ENCODE data around the gene MRGPRG. TPM values are rescaled to one million over a fixed set of nuclear protein-coding genes. Genes with fewer than 3 reads are reported as not detected.

The MRGPRG gene
- total and polyA plus RNA-seq, 2 experiments from 2014 or later = not detected

- 92% methylated on average over 4 of the region's 4 CpGs for WGBS (ENCODE audit: low lambda C conversion rate, missing lambda C conversion rate)
- no peak for DNase-seq (ENCODE audit: low spot score)
- no peak for TF ChIP-seq EZH2phosphoT487 (IDR thresholded peaks at IDR 0.05; ENCODE audit: low read depth, severe bottlenecking, unreplicated experiment)
- TF ChIP-seq EZH2 (IDR thresholded peaks at IDR 0.05; ENCODE audit: borderline replicate concordance) = no peak
- TF ChIP-seq, protein P1, sequence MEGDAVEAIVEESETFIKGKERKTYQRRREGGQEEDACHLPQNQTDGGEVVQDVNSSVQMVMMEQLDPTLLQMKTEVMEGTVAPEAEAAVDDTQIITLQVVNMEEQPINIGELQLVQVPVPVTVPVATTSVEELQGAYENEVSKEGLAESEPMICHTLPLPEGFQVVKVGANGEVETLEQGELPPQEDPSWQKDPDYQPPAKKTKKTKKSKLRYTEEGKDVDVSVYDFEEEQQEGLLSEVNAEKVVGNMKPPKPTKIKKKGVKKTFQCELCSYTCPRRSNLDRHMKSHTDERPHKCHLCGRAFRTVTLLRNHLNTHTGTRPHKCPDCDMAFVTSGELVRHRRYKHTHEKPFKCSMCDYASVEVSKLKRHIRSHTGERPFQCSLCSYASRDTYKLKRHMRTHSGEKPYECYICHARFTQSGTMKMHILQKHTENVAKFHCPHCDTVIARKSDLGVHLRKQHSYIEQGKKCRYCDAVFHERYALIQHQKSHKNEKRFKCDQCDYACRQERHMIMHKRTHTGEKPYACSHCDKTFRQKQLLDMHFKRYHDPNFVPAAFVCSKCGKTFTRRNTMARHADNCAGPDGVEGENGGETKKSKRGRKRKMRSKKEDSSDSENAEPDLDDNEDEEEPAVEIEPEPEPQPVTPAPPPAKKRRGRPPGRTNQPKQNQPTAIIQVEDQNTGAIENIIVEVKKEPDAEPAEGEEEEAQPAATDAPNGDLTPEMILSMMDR (IDR thresholded peaks at IDR 0.05; ENCODE audit: poor library complexity) = no peak
- Histone ChIP-seq H3K27ac (no peak overlapping the region), H3K4me2 (no peak overlapping the region), H3K27me3 (peaks cover 1% of the 10 kb centered on the region), H3K4me3 (no peak overlapping the region), H3K9me2 (replicated peaks; ENCODE audit: insufficient read depth) (no peaks in the 10 kb centered on the region), H2AFZ (no peak overlapping the region), H3K9me3 (ENCODE audit: low read depth) (no peaks in the 10 kb centered on the region), H3K36me3 (replicated peaks; ENCODE audit: insufficient read depth, low read depth) (no peaks in the 10 kb centered on the region), H3K4me1 (ENCODE audit: insufficient read depth) (no peaks in the 10 kb centered on the region), H4K20me1 (ENCODE audit: insufficient read depth, poor library complexity, severe bottlenecking) (no peaks in the 10 kb centered on the region), H3K79me2 (no peaks in the 10 kb centered on the region)
Observed at GRCh38 chr11:3214420-3214699, 4.3 kb downstream of the MRGPRG start.

- no peak overlapping the region for H3K4me2 ChIP-seq
- peaks cover 6% of the 10 kb centered on the region for H3K27me3 ChIP-seq
- H3K9me3 ChIP-seq (ENCODE audit: low read depth) = no peaks in the 10 kb centered on the region
- no peaks in the 10 kb centered on the region for H3K79me2 ChIP-seq
- H3K9me2 ChIP-seq (replicated peaks; ENCODE audit: insufficient read depth) = no peaks in the 10 kb centered on the region
- no peak overlapping the region for H3K4me3 ChIP-seq
- H2AFZ ChIP-seq = no peak overlapping the region
- H3K4me1 ChIP-seq (ENCODE audit: insufficient read depth) = no peaks in the 10 kb centered on the region
- TF ChIP-seq EZH2 (IDR thresholded peaks at IDR 0.05; ENCODE audit: borderline replicate concordance) (no peak), EZH2phosphoT487 (IDR thresholded peaks at IDR 0.05; ENCODE audit: low read depth, severe bottlenecking, unreplicated experiment) (no peak)
- TF ChIP-seq, protein P1 (IDR thresholded peaks at IDR 0.05; ENCODE audit: poor library complexity) = no peak
- WGBS (ENCODE audit: low lambda C conversion rate, missing lambda C conversion rate) = 80% methylated on average over 23 of the region's 24 CpGs
- no peaks in the 10 kb centered on the region for H3K36me3 ChIP-seq (replicated peaks; ENCODE audit: insufficient read depth, low read depth)
- H4K20me1 ChIP-seq (ENCODE audit: insufficient read depth, poor library complexity, severe bottlenecking) = no peaks in the 10 kb centered on the region
- H3K27ac ChIP-seq = no peak overlapping the region
- no peak for DNase-seq (ENCODE audit: low spot score)
Observed at GRCh38 chr11:3213659-3214419, 4.8 kb downstream of the MRGPRG start.

GRCh38 chr11:3208272-3208671 lies 10.3 kb downstream of the MRGPRG start:
- Histone ChIP-seq H3K9me3 (ENCODE audit: low read depth) (no peaks in the 10 kb centered on the region), H3K27me3 (peaks cover 30% of the 10 kb centered on the region), H3K36me3 (replicated peaks; ENCODE audit: insufficient read depth, low read depth) (no peaks in the 10 kb centered on the region), H3K79me2 (no peaks in the 10 kb centered on the region), H3K9me2 (replicated peaks; ENCODE audit: insufficient read depth) (no peaks in the 10 kb centered on the region), H3K4me1 (ENCODE audit: insufficient read depth) (no peaks in the 10 kb centered on the region), H3K4me3 (no peak overlapping the region), H2AFZ (no peak overlapping the region), H3K4me2 (no peak overlapping the region), H3K27ac (no peak overlapping the region), H4K20me1 (ENCODE audit: insufficient read depth, poor library complexity, severe bottlenecking) (no peaks in the 10 kb centered on the region)
- 91% methylated on average over 6 of the region's 6 CpGs for WGBS (ENCODE audit: low lambda C conversion rate, missing lambda C conversion rate)
- TF ChIP-seq EZH2phosphoT487 (IDR thresholded peaks at IDR 0.05; ENCODE audit: low read depth, severe bottlenecking, unreplicated experiment) (no peak), EZH2 (IDR thresholded peaks at IDR 0.05; ENCODE audit: borderline replicate concordance) (no peak)
- TF ChIP-seq, protein P1 (IDR thresholded peaks at IDR 0.05; ENCODE audit: poor library complexity) = no peak
- no peak for DNase-seq (ENCODE audit: low spot score)

All from hepatocyte (in vitro differentiated cells).